NB4 (cell line): Measurements from ENCODE around the gene IGF1R.

ENCODE experiments used
- POLR2A ChIP-seq: IDR thresholded peaks from 2 replicates; pipeline ENCODE4 v1.6.1; 2011; ENCODE audit warnings: mild to moderate bottlenecking; ENCODE audit not compliant: insufficient read length; ENCODE audit errors: extremely low read depth
- TF ChIP-seq, protein P1 (sequence below): IDR thresholded peaks from one replicate; pipeline ENCODE4 v1.5.1; 2012; ENCODE audit warnings: low read depth, low read length

DNA sequence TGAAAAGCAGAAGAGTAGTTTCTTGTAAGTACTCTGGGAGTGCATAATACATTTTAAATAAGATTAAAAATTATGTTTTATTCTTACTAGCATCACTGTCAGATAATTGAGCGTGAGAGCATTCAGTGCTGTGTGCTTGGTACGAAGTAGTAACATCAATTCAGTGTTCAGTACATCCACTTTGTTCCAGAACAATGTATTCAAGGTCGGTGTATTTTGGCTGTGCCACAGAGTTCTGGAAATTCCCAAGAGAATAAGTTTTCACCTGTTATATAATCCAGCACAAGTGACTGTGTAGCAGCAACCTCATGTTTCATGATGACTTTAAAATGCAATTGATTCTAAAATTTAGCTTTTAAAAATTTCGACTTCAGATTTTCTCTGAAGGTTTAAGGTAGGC, 130.6 kb downstream of the IGF1R start:
- TF ChIP-seq, protein P1, sequence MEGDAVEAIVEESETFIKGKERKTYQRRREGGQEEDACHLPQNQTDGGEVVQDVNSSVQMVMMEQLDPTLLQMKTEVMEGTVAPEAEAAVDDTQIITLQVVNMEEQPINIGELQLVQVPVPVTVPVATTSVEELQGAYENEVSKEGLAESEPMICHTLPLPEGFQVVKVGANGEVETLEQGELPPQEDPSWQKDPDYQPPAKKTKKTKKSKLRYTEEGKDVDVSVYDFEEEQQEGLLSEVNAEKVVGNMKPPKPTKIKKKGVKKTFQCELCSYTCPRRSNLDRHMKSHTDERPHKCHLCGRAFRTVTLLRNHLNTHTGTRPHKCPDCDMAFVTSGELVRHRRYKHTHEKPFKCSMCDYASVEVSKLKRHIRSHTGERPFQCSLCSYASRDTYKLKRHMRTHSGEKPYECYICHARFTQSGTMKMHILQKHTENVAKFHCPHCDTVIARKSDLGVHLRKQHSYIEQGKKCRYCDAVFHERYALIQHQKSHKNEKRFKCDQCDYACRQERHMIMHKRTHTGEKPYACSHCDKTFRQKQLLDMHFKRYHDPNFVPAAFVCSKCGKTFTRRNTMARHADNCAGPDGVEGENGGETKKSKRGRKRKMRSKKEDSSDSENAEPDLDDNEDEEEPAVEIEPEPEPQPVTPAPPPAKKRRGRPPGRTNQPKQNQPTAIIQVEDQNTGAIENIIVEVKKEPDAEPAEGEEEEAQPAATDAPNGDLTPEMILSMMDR: no peak
- TF ChIP-seq POLR2A: no peak
